Stimulated activated CD8-positive, alpha-beta memory T cell treated with anti-CD3 and anti-CD28 coated beads, Interleukin-12 subunit alpha, Interleukin-12 subunit beta, amount 100 ng/mL, for 24 hours (primary cell): ENCODE measurements around the gene LMAN2.
"Not testable (repeated sequence)": the region's sequence is repeated elsewhere in the genome, so short reads cannot be mapped to it uniquely, and the experiment has no call there.

Experiments used
- DNase-seq: peaks from one replicate; pipeline ENCODE4 v3.0.0-alpha.2; 2020; ENCODE audit errors: extremely low read depth

Gene LMAN2

DNA sequence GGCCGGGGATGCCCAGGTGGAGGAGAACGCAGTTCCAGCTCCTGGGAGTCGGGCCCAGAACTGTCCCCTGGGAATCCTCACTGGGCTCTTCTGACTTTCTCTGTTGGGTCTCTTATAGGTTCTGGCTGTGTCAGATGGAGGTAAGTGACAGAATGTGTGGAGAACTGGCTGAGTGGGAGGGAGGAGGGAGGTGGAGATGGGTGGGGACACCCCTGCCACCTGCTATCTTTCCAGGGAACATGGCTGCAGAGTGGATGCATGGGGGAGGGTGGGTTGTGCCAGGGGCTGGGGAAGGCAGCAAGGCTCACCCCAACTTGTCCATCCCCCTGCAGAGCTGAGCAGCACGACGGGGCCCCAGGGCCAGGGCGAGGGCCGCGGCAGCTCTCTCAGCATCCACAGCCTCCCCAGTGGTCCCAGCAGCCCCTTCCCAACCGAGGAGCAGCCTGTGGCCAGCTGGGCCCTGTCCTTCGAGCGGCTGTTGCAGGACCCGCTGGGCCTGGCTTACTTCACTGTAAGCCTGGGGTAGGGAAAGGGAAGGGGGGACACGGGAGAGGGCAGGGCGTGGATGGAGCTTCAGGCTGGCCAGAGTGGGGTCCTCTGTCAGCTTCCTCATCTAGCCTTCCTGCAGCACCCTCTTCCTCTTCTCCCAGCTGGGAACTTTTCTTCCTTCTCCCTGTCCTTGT is 14.5 kb upstream of the LMAN2 start:
- no peak for DNase-seq

- DNase-seq: no peak
Measured at GRCh38 chr5:177364159-177364962, 12.9 kb upstream of the LMAN2 start.

DNA sequence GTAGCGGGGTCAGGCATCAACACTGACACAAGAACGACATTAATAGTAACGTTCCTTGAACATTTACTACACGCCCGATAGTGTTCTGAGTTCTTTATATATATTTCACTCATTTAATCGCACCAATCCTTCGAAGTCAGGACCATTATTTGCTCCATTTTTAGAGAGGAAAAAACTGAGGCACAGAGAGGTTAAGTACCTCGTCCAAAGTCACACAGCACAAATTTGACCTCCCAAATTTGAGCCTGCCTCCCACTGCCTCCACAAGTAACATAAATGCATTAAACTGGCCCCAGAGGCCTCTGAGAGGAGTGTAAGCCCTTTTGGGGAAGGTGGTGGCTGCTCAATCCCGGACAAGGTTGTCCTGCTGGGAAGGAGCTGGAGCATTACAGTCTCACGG is 12.1 kb upstream of the LMAN2 start:
- DNase-seq: no peak

DNA sequence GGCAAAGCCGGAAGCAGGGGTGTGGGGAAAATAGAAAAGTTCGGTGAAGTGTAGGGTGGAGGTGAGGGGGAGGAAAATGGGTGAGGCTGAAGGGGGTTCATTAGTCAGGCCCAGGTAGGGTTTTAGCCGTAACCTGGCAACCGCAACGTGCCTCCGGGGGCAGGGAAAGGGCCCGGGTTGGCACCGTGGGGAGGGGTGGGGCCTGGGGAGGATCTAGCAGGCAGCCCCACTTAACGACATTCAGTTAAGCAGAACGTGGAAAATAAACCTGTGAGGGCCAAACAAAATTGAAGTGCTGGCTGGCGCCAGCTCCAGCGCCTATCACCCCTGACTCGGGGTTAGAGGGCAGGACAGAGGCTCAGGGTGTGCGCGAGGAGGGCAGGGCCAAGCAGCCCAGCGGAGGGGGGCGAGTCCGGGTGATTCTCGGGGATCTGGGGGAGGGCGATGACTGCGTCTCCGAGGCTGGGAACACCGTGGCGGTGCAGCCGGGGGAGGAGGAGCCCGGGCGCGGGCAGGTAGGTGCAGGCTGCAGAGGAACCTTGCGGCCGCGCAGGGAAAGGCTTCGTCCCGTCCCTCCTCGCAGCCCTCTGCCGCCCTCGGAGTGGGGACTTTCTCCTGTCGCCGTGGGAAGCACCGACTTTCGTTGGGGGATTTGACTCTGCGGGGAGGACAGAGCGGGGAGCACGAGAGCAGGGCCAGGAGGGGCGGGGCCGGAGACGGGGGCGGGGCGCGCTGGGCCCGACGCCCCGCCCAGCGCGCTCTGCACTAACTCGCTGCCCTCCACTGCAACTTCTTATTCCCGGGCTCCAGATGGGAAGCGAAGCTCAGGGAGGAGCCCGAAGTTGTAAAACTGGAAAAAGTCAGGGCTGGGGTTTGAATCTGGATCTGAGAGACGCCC is 11.4 kb upstream of the LMAN2 start:
- no peak for DNase-seq

DNA sequence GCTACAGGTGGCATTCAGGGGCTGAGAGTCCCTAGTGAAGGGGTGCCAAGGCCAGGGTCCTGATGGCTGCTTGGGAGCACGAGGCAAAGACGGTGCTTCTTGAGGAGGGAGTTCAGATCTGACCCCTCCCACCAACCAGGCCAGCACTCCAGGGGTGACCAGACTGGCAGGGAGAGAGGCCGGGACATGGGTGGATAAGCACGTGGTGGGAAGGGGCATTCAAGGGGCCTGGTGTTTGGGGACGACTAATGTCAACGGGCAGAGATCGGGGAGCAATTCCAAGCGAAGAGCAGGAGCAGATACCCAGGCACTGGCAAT is 10.8 kb upstream of the LMAN2 start:
- DNase-seq: no peak

DNA sequence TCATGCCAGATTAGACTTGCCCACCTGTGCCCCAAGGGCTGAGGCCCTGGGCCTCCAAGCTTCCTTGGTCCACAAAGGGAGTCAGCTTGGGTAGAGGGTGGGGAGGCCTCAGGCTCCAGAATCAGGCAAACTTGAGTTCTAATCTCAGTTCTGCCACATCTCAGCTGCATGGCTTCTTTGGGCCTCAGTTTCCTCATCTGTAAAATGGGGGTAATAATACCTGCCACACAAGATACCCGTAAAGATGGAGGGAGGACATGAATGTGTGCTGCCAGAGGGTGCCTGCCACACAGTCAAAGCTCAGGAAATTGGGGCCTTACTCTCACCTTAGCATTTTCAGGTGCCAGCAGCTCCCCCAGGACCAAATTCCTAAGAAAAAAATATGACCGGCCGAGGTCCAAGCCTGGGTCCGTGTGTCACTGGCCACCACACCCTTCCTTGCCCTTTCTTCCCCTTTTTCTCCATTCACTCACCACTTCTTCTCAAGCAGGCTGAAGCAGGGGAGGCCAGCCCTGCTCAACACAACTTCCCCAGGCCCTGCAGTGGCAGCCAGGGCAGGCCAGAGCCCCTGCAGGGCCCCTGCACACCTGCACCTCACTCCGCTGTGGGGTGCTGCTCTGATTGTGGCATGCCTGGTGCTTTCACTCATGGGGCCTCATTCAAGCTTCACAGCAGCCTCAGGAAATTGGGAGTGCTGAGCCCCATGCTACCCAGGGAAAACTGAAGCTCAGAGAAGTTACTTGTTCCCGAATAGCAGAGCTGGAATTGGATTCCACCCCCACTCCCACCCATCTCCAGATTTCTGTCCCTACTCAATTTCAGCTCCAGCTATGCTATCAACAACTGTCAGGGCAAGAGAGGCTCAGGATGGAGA is 10.2 kb upstream of the LMAN2 start:
- DNase-seq: no peak

- DNase-seq: not testable (repeated sequence)
Measured at GRCh38 chr5:177360740-177361139, 9.3 kb upstream of the LMAN2 start.

DNA sequence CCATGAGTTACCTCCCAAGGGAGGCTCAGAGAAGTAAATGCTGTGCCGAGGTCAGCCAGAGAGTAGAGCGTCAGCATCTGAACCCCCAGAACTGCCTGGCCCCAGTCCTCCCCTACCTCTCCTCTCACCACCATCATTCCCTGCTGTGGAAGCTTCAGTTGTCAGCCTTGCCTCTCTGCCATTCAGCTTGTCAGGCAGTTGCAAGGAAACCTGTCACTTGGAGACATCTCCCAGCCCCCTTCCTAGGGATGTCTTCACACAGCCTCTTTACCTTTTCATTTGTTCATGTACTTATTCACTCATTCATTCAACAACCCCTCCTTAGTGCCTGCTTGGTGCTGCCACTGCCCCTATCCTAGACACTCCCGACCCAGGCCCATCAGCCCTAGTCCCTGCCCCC is 8.4 kb upstream of the LMAN2 start:
- no peak for DNase-seq

- no peak for DNase-seq
Measured at GRCh38 chr5:177359451-177359851, 8.0 kb upstream of the LMAN2 start.

- no peak for DNase-seq
Measured at GRCh38 chr5:177358370-177358819, 6.9 kb upstream of the LMAN2 start.

DNA sequence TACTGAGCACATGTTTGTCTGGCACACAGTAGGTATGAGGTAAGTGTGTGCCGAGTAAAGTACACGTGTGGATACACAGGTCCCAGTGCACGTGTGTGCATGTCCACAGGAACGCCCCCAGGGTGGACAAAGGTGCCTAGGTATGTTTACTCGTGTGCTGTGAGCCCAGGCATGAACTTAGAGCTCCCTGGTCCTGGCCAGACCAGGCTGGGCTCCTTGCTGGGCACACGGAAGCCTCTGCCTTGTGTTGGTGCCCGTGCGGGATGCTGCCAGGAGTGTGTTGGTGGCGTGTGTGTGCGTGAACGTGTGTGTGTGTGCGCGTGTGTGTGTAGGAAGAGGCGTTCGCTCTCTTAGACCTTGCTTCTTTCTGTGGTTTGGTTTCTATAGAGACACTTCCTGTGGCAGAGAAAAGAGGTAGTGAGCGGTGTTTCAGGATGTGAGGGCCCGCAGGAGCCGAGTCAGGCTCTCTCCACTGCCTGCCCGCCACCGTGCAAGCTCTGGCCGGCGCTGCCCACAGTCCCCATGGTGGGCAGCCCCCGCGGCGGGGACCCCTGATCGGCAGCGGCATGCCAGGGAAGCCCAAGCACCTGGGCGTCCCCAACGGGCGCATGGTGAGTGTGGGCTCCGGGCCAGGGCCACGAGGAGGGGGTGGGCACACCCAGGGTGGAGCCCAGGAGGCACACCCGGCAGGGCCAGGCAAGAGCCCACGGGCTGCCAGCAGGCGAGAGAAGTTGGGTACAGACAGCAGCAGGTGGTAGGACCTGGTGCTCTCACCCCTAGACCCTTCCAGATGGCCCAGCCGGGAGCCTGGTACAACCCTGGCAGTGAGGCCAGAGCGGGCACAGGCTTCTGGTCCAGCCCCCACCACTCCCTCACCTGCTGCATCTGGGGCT is 6.2 kb upstream of the LMAN2 start, which contains the start of gene RGS14:
Gene RGS14 (plus strand): TSS at position 466 of the 893 bp plus-strand sequence. CDS start 101 bp downstream, at position 567.
- no peak for DNase-seq

- no peak for DNase-seq
Measured at GRCh38 chr5:177357146-177357458, 5.6 kb upstream of the LMAN2 start.

- no peak for DNase-seq
Measured at GRCh38 chr5:177356746-177357145, 5.3 kb upstream of the LMAN2 start.

DNA sequence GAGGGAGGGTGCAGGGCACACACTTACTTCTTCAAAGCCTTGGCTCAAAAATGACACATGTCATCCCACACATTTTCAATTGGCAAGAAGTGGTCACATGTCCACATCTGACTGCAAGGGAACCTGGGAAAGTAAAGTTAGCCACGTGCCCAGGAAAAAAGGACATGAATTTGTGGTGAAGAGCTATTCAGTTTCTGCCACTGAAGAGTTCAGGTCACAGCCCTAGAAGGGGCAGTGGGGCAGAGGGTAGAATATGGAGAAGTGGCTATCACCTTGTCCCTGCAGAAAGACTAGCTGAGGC is 4.3 kb upstream of the LMAN2 start:
- DNase-seq: no peak

DNA sequence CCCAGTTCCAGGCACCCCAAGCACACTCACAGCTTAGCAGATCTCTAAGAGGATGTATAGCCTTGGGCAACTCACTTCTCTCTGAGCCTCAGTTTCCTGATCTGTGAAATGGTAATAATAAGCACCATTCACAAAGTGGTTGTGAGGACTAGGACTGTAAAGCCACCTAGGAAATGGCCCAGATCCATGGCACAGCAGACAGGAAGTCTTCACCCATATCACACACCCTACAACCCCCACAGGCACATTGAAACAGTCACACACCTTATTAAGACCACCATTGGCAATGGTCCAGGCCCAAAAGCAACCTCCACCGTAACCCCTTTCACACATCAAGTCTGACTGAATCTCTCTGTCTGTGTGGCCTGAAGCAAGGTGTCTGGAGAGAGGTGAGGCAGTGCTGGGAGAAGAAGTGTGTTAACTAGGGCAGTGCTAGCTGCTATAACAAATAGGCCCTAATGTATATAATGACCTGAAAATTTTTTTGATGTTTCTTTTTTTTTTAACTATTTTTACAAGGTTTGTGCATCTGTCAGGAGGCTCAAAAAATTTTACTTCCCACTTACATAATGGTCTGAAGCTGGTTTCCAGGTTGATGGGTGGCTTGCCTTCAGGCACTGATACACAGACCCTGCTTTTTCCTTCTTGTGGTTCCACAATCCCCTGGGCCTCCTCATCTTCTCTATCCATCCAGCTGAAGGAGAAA is 3.8 kb upstream of the LMAN2 start:
- DNase-seq: no peak

- DNase-seq: no peak
Measured at GRCh38 chr5:177354711-177355110, 3.2 kb upstream of the LMAN2 start.

GRCh38 chr5:177354256-177354655 is 2.8 kb upstream of the LMAN2 start:
- DNase-seq: no peak

DNA sequence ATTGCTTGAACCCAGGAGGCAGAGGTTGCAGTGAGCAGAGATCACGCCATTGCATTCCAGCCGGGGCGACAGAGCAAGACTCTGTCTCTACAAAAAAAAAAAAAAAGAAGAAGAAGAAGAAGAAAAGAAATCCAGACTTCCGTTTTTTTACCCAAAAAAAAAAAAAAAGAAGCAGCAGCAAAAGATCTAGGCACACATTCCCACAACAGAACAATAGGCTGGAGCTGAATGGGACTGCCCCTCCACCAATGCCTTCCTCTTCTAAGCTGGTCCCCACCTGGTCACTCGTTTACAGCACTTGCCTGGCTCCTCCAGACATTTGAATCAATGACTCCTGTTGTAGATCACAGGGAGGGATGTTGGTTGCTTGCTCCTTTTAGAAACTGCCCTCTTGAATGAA is 1.6 kb upstream of the LMAN2 start:
- no peak for DNase-seq

DNA sequence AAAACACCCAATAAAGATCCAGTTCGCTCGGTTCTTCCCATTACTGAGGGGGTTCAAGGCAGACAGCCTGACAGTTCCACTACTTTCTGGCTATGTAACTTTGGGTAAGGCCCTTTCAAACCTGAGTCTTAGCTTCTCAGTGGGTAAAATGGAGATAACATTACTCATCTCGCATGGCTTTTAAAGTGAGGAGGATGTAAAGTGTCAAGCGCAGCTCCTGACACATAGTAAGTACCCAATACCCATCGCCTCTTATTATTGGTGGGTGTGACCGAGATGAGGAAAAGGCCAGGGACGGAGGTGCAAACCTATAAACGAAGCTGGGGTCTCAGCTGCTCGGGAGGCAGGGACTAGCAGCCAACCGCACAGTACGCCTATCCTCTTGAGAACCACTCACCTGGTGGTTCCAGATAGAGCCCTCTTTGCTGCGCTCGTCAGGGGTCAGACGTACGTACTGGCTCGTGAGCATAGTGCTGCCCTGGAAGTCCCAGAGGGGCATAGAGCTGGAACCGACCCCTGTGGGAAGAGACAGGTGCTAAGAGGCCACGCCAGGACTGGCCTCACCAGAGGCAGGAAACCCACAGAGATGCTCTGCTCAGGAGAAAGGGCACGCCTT is 584 bp downstream of the LMAN2 start:
- no peak for DNase-seq

- no peak for DNase-seq
Measured at GRCh38 chr5:177349762-177350161, 1.7 kb downstream of the LMAN2 start.
